GM12873 (cell line): ENCODE results near the gene GTF3C4.

Experiments used
- CTCF ChIP-seq: IDR thresholded peaks from 2 replicates; pipeline ENCODE4 v1.5.1; 2012; ENCODE audit warnings: low read depth, mild to moderate bottlenecking, moderate library complexity, low read length, control low read depth; ENCODE audit not compliant: insufficient read depth; ENCODE audit errors: missing control alignments

Gene GTF3C4

GRCh38 chr9:132663117-132663516 lies 7.1 kb upstream of the GTF3C4 start:
- no peak for TF ChIP-seq CTCF

GRCh38 chr9:132663851-132664250 lies 6.4 kb upstream of the GTF3C4 start:
- no peak for TF ChIP-seq CTCF

GRCh38 chr9:132669319-132669697 lies 956 bp upstream of the GTF3C4 start:
- no peak for TF ChIP-seq CTCF

GRCh38 chr9:132669698-132670456 lies 387 bp upstream of the GTF3C4 start, which contains the start of gene DDX31:
DDX31 (minus strand) TSS chr9:132669983; CDS start chr9:132669934, 49 bp downstream.
- no peak for TF ChIP-seq CTCF

GRCh38 chr9:132671620-132672412 lies 1.6 kb downstream of the GTF3C4 start:
- TF ChIP-seq CTCF = no peak

- no peak for TF ChIP-seq CTCF
Observed at GRCh38 chr9:132672413-132672690, 2.1 kb downstream of the GTF3C4 start.

- TF ChIP-seq CTCF = peak; percentile 28
Observed at GRCh38 chr9:132673355-132673754, 3.1 kb downstream of the GTF3C4 start.
